PC-3 (cell line): ENCODE data around the gene ARL2BP. TPM values are rescaled to one million over a fixed set of nuclear protein-coding genes. Genes with fewer than 3 reads are reported as not detected.

Experiments
- ATAC-seq: fragments of 200-7000 bp; cut with Tn5 transposase; 2 replicates; pipeline ENCODE4 v1.9.1; 2020; ENCODE audit warnings: mild to moderate bottlenecking, moderate library complexity
- BruUV-seq: library from RNA; stranded (reverse); fragments of 400-500 nt; replicated peaks from 2 replicates; lab custom pipeline; 2021; lab: Mats Ljungman, UMichigan
- CTCF ChIA-PET: fragments of 300-600 bp; sonication (Branson Sonifier 250); formaldehyde crosslinking; loops from one replicate; lab custom pipeline; 2022; ENCODE audit warnings: antibody characterized with exemption; lab: Charles Lee
- POLR2A ChIA-PET: fragments of 300-600 bp; sonication (Branson Sonifier 250); formaldehyde crosslinking; loops from one replicate; lab custom pipeline; 2022; ENCODE audit warnings: antibody characterized with exemption; ENCODE audit not compliant: unreplicated experiment; lab: Charles Lee
- DNase-seq: peaks from one replicate; pipeline ENCODE4 v3.0.0-alpha.2; 2015
- H2AFZ ChIP-seq: fragments of 300-600 bp; sonication (generic); 2 replicates; pipeline ENCODE4 v1.6.0; 2016; ENCODE audit warnings: antibody characterized with exemption, low read length
- H3F3A ChIP-seq: fragments of 300-600 bp; sonication (generic); one replicate; pipeline ENCODE4 v1.6.0; 2017; ENCODE audit warnings: antibody characterized with exemption, low read length, control low read depth, mild to moderate bottlenecking; ENCODE audit not compliant: unreplicated experiment
- H3K27ac ChIP-seq: fragments of 300-600 bp; sonication (generic); 2 replicates; pipeline ENCODE4 v1.5.1; 2016; ENCODE audit warnings: mild to moderate bottlenecking, low read length
- H3K27me3 ChIP-seq: fragments of 300-600 bp; sonication (generic); 2 replicates; pipeline ENCODE4 v1.6.1; 2016; ENCODE audit warnings: low read length, mixed read lengths
- H3K36me3 ChIP-seq: fragments of 300-600 bp; sonication (generic); 2 replicates; pipeline ENCODE4 v1.6.1; 2016; ENCODE audit warnings: low read depth, mixed run types, low read length, mixed read lengths
- H3K4me1 ChIP-seq: fragments of 300-600 bp; sonication (generic); 2 replicates; pipeline ENCODE4 v1.5.1; 2016; ENCODE audit warnings: low read length; ENCODE audit not compliant: insufficient read depth
- H3K4me2 ChIP-seq: fragments of 300-600 bp; sonication (generic); 2 replicates; pipeline ENCODE4 v1.6.0; 2016; ENCODE audit warnings: low read length
- H3K4me3 ChIP-seq: fragments of 300-600 bp; sonication (generic); 2 replicates; pipeline ENCODE4 v1.5.1; 2016; ENCODE audit warnings: mild to moderate bottlenecking, low read length, mixed read lengths
- H3K79me2 ChIP-seq: fragments of 300-600 bp; sonication (generic); 2 replicates; pipeline ENCODE4 v1.6.1; 2017; ENCODE audit warnings: low read length, mixed read lengths
- H3K9ac ChIP-seq: fragments of 300-600 bp; sonication (generic); 2 replicates; pipeline ENCODE4 v1.6.0; 2016; ENCODE audit warnings: mild to moderate bottlenecking, low read length
- H3K9me2 ChIP-seq: fragments of 300-600 bp; sonication (generic); replicated peaks from 2 replicates; pipeline ENCODE4 v1.6.1; 2016; ENCODE audit warnings: mixed run types, low read length, mixed read lengths
- H3K9me3 ChIP-seq: fragments of 300-600 bp; sonication (generic); 2 replicates; pipeline ENCODE4 v1.6.1; 2016; ENCODE audit warnings: low read length, mixed read lengths
- H4K20me1 ChIP-seq: fragments of 300-600 bp; sonication (generic); 2 replicates; pipeline ENCODE4 v1.6.1; 2016; ENCODE audit warnings: low read length, mixed read lengths
- EZH2 ChIP-seq: fragments of 300-600 bp; sonication (generic); IDR thresholded peaks from one replicate; pipeline ENCODE4 v1.6.1; 2017; ENCODE audit warnings: antibody characterized with exemption, mild to moderate bottlenecking, low read length; ENCODE audit not compliant: unreplicated experiment
- EZH2phosphoT487 ChIP-seq: fragments of 300-600 bp; sonication (generic); IDR thresholded peaks from 2 replicates; pipeline ENCODE4 v1.6.1; 2018; ENCODE audit warnings: mild to moderate bottlenecking, antibody characterized with exemption, low read length, borderline replicate concordance
- intact Hi-C: fragments of 100-400 bp; cut with micrococcal nuclease; formaldehyde crosslinking; loops from 2 replicates; pipeline ENCODE4 v1.9.0; 2023
- total RNA-seq: library from RNA; depleted of rRNA; stranded (reverse); fragments of >200 nt; gene quantifications from 2 replicates; pipeline ENCODE4 v1.2.3, GENCODE V29; 2014
- TF ChIP-seq, protein P1 (sequence below): fragments of 300-600 bp; sonication (generic); conservative IDR thresholded peaks from 2 replicates; pipeline ENCODE4 v1.5.1; 2017; ENCODE audit warnings: antibody characterized with exemption, low read depth, mild to moderate bottlenecking, low read length

Gene ARL2BP
- total RNA-seq, 1 experiment from 2014 or later = 38.4 TPM

DNA sequence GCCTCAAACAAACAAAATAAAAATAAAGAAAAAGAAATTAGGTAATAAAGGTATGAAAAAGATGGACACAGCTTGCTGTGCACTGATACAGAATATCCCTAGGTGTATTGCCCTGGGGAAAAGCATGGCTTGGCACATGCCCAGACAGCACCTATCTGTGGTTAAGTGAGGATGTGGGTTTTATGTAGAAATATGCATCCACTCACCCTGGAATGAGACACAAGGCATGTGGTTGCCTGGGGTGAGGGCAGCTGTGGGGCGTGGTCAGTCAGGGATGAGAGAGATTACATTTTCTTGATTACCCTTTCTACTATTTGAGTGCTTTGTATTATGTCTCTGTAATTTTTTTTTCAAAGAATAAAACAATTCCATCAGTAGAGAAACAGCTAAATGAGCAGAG lies 32.5 kb downstream of the ARL2BP start:
- H3K36me3 ChIP-seq = no peaks in the 10 kb centered on the region
- H3K9me2 ChIP-seq = no peaks in the 10 kb centered on the region
- no peaks in the 10 kb centered on the region for H3K79me2 ChIP-seq
- DNase-seq (peak; percentile 96), ATAC-seq (peak; percentile 85)
- ChIA-PET POLR2A (no interaction called here), CTCF (interaction anchor here (0.7 kb wide), 1 partner anchor 23 kb away, joined by 3 read pairs; no protein-coding TSS in a partner anchor)
- H3K27ac ChIP-seq = peak overlapping the region; percentile 51
- TF ChIP-seq EZH2phosphoT487 = no peak
- TF ChIP-seq EZH2 = no peak
- TF ChIP-seq, protein P1, sequence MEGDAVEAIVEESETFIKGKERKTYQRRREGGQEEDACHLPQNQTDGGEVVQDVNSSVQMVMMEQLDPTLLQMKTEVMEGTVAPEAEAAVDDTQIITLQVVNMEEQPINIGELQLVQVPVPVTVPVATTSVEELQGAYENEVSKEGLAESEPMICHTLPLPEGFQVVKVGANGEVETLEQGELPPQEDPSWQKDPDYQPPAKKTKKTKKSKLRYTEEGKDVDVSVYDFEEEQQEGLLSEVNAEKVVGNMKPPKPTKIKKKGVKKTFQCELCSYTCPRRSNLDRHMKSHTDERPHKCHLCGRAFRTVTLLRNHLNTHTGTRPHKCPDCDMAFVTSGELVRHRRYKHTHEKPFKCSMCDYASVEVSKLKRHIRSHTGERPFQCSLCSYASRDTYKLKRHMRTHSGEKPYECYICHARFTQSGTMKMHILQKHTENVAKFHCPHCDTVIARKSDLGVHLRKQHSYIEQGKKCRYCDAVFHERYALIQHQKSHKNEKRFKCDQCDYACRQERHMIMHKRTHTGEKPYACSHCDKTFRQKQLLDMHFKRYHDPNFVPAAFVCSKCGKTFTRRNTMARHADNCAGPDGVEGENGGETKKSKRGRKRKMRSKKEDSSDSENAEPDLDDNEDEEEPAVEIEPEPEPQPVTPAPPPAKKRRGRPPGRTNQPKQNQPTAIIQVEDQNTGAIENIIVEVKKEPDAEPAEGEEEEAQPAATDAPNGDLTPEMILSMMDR = no peak
- peaks cover 38% of the 10 kb centered on the region for H3K4me1 ChIP-seq
- H4K20me1 ChIP-seq = no peaks in the 10 kb centered on the region
- intact Hi-C loops = loop anchor here (2.0 kb wide), 1 partner anchor 33 kb away; the partner anchor contains the start of gene ARL2BP
- H3K27me3 ChIP-seq = no peaks in the 10 kb centered on the region
- no TSS peak for BruUV-seq
- no peak overlapping the region for H3K9ac ChIP-seq
- no peak overlapping the region for H2AFZ ChIP-seq
- H3K4me2 ChIP-seq = peak overlapping the region; percentile 66
- no peaks in the 10 kb centered on the region for H3K9me3 ChIP-seq
- H3F3A ChIP-seq = peaks cover 3% of the 10 kb centered on the region
- no peak overlapping the region for H3K4me3 ChIP-seq

DNA sequence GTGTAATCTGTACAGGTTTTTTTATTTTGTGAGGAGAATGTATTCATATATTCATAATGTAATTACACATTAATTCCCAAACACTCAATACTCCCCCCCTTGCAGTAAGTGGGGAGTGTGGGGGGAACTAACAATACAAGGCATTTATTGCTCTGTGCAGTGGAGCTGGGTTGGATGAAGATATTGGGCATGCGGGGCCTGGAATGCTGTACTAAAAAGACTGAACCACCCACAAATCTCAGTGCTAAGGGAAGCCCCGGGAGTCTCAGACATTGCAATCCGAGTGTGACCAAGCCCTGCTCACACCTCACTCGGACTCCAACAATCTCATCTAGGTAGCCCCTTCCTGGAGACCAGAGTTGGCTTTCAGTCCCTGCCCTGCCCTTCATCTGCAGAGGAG lies 33.4 kb downstream of the ARL2BP start:
- Histone ChIP-seq H4K20me1 (no peaks in the 10 kb centered on the region), H3K36me3 (no peaks in the 10 kb centered on the region), H3K27ac (no peak overlapping the region), H2AFZ (no peak overlapping the region), H3K4me1 (peaks cover 38% of the 10 kb centered on the region), H3K4me2 (no peak overlapping the region), H3F3A (peaks cover 3% of the 10 kb centered on the region), H3K9me3 (no peaks in the 10 kb centered on the region), H3K79me2 (no peaks in the 10 kb centered on the region), H3K27me3 (no peaks in the 10 kb centered on the region), H3K9ac (no peak overlapping the region), H3K4me3 (no peak overlapping the region), H3K9me2 (no peaks in the 10 kb centered on the region)
- intact Hi-C loops = no loop called here
- ATAC-seq (no peak), DNase-seq (no peak)
- CTCF ChIA-PET = no interaction called here
- no TSS peak for BruUV-seq
- POLR2A ChIA-PET = no interaction called here
- TF ChIP-seq, protein P1 = no peak
- TF ChIP-seq EZH2 (no peak), EZH2phosphoT487 (no peak)

- H3K9me3 ChIP-seq = no peaks in the 10 kb centered on the region
- no peak for TF ChIP-seq EZH2
- no peak for TF ChIP-seq EZH2phosphoT487
- TF ChIP-seq, protein P1 = no peak
- H4K20me1 ChIP-seq = no peaks in the 10 kb centered on the region
- H3K27me3 ChIP-seq = no peaks in the 10 kb centered on the region
- peak overlapping the region; percentile 71 for H3K4me2 ChIP-seq
- peaks cover 38% of the 10 kb centered on the region for H3K4me1 ChIP-seq
- no peak overlapping the region for H3K9ac ChIP-seq
- no peak overlapping the region for H3K4me3 ChIP-seq
- H3K9me2 ChIP-seq = no peaks in the 10 kb centered on the region
- ChIA-PET CTCF (interaction anchor here (1.0 to 1.1 kb wide), 2 partner anchors 20 to 94 kb away, joined by 3 read pairs; partner anchors contain the start of gene PSME3IP1), POLR2A (interaction anchor here (0.6 kb wide), 1 partner anchor 19 kb away, joined by 6 read pairs; no protein-coding TSS in a partner anchor)
- H3F3A ChIP-seq = peaks cover 3% of the 10 kb centered on the region
- no peak overlapping the region for H2AFZ ChIP-seq
- intact Hi-C loops = no loop called here
- BruUV-seq = no TSS peak
- no peaks in the 10 kb centered on the region for H3K79me2 ChIP-seq
- ATAC-seq = 0 out of 2 replicates have a peak, but pooled peaks have one; percentile 9
- H3K36me3 ChIP-seq = no peaks in the 10 kb centered on the region
- no peak overlapping the region for H3K27ac ChIP-seq
- DNase-seq = peak; percentile 61
These were observed 35.0 kb downstream of the ARL2BP start for GRCh38 chr16:57279780-57280638.
